IPS DF 4.7 (cell line): Measurements from ENCODE around the gene ANO4.
"Not testable (repeated sequence)": the region's sequence is repeated elsewhere in the genome, so short reads cannot be mapped to it uniquely, and the experiment has no call there.

ENCODE experiments used
- DNase-seq: peaks from one replicate; pipeline ENCODE4 v3.0.0-alpha.2; 2013; ENCODE audit warnings: low spot score; ENCODE audit errors: extremely low read depth

The ANO4 gene

DNA sequence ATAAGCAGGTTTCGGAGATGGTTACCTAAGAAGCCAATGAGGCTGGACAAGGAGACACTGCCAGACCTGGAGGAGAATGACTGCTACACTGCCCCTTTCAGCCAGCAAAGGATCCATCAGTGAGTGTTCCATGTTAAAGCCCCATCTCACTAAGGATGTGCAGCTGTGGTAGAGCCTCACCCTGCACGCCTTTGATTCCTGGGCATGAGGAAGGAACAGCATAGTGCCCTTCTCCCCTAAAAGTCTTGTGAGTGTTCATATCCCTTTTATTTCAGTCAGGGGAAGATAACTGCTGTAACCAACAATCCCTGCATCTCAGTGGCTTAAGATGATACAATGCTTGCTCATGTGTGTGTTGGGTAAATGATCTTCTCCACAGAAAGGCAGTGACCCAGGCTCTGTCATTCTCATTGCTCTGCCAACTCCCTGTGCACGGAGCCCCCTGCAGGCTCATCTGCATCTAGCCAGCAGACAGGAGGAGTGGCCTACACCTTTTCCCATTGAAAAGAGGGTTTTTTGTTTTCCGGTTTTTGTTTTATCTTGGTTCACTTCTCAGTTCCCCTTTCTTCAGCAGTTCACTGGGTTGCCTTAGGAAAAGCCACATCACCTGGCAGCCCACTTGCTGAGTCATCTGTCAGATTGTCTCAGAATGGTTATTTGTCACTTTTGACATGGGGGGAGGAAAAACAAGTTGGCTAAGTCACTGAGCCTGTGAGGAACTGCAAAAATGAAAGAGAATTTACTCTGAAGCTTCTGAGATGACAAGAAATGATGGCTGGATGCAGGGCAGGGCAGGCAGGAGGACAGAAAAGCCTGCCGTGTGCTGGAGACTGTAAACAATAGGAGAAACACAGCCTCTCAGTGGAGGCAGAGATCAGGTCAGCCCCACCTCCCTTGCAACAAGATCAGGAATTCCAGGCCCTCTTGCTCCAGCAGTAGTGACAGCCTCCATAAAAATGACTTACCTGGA lies 193.3 kb downstream of the ANO4 start:
- no peak for DNase-seq

DNA sequence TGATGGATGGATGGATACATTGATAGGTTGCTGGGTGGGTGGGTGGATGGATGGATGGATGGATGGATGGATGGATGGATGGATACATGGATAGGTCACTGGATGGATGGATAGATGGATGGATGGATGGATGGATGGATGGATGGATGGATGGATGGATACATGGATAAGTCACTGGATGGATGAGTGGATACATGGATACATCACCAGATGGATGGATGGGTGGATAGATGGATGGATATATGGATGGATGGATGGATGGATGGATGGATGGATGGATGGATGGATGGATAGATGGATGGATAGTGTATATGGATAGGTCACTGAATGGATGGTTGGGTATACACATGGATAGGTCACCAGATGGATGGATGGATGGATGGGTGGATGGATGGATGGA lies 194.9 kb downstream of the ANO4 start:
- not testable (repeated sequence) for DNase-seq

DNA sequence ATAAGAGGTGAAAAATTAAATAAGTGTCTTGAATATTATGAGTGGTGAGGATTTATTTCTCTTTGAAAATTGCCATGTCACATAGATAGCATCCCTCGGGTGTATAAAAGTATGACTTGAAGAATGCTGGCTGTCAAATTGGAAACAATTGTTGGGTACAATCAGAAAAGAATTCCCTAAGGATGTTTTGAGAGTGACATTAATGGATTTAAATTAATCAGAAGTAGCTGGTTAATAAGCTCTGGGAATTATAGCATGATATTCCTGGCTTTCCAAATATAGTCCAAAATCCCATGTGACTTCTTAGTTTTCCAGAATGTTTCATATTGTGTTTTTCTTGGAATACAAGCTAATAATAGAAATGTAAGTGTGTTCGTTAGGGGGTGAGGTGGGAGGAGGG lies 196.5 kb downstream of the ANO4 start:
- DNase-seq, result no peak

- no peak for DNase-seq
These were observed 197.6 kb downstream of the ANO4 start for GRCh38 chr12:100992194-100992593.

GRCh38 chr12:100993916-100994450 lies 199.4 kb downstream of the ANO4 start:
- DNase-seq, result no peak

- DNase-seq, result no peak
These were observed 200.6 kb downstream of the ANO4 start for GRCh38 chr12:100995201-100995600.

DNA sequence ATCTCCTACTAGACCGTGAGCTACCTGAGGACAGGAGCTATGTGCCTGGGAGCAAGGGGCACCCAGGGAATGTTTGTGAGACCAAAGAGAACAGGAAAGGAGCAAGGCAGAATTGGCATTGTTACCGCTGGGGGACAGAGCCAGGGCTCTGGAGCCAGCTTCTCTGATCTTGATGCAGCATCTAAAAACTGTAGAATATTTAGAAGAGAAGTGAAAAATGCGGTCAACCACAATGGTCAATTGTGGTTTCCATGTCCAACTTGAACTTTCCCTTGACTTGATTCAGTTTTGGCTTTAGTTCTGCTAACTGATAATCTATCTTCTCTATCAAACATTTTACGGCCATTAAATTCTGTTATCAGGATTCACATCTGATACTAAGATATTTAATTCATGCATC lies 201.2 kb downstream of the ANO4 start:
- DNase-seq, result no peak

GRCh38 chr12:101001669-101002068 lies 207.1 kb downstream of the ANO4 start:
- no peak for DNase-seq

GRCh38 chr12:101002696-101003419 lies 208.3 kb downstream of the ANO4 start:
- no peak for DNase-seq

GRCh38 chr12:101004898-101005297 lies 210.3 kb downstream of the ANO4 start:
- no peak for DNase-seq

DNA sequence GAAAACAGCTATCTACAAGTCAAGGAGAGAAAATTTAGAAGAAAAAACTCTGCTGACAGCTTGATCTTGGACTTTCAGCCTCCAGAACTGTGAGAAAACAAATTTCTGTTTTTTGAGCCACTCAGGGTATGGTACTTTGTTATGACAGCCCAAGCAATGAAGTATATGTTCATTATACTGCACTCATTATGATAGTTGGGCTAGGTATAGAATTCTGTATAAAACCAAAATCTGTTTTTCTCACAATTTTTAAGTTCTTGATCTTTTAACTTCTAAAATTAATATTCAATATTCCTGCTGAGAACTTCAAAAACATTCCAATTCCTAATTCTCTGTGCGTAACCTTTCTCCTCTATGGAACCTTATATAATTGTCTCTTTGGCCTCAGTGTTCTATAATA lies 214.7 kb downstream of the ANO4 start:
- no peak for DNase-seq

DNA sequence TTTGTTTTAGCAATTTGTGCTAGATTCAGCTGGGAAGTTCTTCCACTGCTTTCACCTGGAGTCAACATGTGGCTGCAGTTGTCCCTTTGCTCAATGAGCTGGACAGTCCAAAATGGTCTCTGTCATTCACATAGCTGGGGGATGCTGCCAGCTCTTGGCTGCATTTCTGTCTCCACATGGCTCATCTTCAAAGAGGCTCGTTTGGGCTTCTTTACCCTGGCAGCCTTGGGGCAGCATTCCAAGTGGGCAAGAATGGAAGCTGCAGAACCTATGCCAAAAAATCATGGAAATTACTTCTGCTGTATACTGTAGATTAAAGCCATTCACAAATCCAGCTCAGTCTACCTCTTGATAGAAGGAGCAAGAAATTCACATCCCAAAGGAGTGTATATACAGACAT lies 216.3 kb downstream of the ANO4 start:
- no peak for DNase-seq

- DNase-seq, result no peak
These were observed 219.4 kb downstream of the ANO4 start for GRCh38 chr12:101013993-101014392.

- no peak for DNase-seq
These were observed 220.5 kb downstream of the ANO4 start for GRCh38 chr12:101015044-101015443.

DNA sequence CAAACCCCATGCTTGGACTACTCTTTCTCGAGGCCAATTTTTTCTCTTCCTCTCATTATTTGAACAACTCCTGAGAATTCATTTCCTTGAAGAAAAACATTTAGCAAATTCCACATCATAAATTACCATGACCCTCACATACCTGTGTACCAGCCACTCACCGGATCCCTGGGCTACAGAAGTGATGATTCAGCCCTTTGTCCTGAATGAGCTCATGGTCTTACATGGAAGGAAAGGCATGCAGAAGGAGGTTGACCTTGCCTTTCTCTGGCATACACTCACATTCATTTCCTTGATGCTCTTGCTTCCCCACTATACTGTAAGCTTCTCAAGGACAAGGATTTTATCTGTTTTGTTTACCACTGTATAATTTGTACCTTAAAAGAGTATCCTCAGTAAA lies 224.0 kb downstream of the ANO4 start:
- no peak for DNase-seq

DNA sequence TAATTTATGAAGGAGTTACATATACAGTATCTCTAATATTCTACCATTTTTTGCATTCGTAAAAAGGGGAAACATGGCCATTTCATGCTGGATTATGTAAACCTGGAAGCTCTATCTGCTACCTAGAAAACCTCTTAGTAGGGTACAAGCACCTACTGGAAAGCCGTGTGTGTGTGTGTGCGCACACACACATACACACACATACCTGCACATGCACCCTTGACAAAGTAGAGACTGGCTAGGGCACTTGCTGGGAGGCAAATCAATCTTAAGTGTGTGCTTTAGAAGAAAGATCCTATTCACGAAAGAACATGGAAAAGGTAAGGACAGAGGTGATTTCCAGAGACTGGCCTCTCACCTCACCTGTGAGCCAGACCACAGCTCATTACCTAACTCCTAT lies 224.6 kb downstream of the ANO4 start:
- no peak for DNase-seq

DNA sequence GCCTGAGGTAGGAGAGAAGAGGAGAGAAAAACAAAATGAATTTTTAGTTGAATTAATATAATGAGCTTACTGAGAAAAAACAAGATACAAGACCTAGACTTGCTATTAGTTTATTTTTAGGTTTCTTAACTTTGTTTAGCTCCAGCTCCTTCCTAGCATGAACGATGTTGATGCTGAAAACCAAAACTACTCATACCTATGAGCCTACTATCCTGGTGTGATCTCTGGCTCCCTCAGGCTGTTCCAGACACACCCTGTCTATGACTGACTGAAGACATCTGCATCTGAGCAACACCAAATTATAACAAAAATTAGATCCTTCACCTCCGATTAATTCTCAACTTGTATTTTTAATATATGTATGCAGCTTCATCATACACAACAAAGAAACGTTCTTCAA lies 225.1 kb downstream of the ANO4 start:
- no peak for DNase-seq

DNA sequence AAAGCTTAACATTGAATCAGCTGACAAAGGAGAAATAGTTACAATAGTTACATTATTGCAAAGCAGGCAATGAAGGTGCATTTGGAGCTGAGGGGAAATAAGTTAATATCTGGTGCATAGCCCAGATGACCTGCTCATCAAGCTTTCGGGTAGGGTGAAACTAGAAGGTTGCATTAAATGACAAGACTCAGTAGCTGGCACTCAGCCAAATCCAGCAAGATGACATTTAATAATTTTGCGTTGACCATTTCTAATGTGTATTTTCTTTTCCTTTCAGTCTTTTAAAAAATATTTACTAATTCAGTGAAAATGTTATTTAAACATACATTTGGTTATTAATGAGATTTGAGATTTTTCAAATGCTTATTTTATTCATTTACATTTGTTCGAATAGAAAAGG lies 226.9 kb downstream of the ANO4 start:
- DNase-seq, result no peak

GRCh38 chr12:101021911-101022388 lies 227.4 kb downstream of the ANO4 start:
- no peak for DNase-seq

GRCh38 chr12:101027200-101027599 lies 232.6 kb downstream of the ANO4 start:
- no peak for DNase-seq

DNA sequence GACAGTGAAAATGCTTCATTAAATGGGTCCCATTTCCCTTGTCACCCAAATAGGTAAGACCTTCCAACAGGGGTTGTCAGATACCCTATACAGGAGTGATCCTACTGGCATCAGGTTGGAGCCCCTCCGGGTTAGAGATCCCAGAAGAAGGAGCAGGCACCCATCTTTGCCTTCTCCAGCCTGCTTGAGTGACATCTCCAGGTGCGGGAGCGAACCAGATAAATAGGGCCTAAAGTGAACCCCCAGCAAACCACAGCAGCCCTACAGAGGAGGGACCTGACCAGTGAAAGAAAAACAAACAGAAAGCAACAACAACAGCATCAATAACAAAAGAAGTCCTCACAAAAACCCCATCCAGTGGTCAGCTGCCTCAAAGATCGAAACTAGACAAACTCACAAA lies 233.2 kb downstream of the ANO4 start:
- DNase-seq, result no peak

DNA sequence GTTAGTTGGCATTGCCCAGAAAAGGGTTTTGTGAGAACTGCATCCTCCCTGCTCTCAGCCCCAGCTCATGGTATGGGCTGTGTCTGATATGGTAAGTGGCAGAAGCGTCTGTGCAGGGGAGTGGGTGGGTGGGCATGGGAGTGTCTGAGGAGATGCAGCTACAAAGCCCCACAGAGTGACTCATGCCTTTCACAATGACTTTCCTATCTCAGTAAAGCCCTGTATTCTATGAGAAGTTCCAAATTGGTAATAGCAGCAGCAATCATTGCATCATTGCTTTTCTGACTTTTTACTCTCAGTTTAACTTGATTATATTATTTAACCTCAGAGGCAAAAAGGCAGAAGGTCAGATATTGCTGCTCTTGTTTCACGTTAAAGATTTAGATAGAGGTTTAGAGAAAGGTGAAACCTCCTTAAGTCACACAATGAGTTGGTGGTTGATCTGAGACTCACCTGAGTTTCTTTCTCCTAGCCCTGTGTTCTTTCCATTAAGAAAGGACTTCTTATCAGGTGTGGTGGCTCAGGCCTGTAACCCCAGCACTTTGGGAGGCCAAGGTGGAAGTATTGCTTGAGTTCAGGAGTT lies 243.8 kb downstream of the ANO4 start:
- no peak for DNase-seq
